Mucosa of descending colon (tissue), 3 donors: ENCODE results near the gene RTP4. TPM values are rescaled to one million over a fixed set of nuclear protein-coding genes. Genes with fewer than 3 reads are reported as not detected.

Source experiments
- total RNA-seq, 3 donors: library from RNA; stranded (reverse); fragmentation: NEBNext Ultra II Directional in 2 of 3; extraction: Animal tissue kit (Norgen Biotek cat#: 25700) in 2 of 3; gene quantifications; one replicate each; pipeline versions ENCODE4 v1.2.1 to v1.2.4, GENCODE V29; 2021 to 2023
- donor health status: DM: no; HTN: no; CAD: no; lungs with moderate emphysema.
- donor health status: DM: no; HTN: no; CAD: no.
- donor health status: DM: no; HTN: yes; CAD: no.

The RTP4 gene
- total RNA-seq, 3 donors from 2014 or later: 6.4 to 8.5 (median 7.9) TPM

Other genes starting within 250 kb of the RTP4 start
- gene RPL39L, start 228.9 kb upstream of the RTP4 start, total RNA-seq: 1 to 10 TPM; 1.4 to 5.8 (median 2.9) TPM
- not detected for gene RTP1, start 170.9 kb upstream of the RTP4 start, total RNA-seq
- gene MASP1, start 76.6 kb upstream of the RTP4 start, total RNA-seq: 10 to 100 TPM in 1 of 3 donors, 1 to 10 TPM in 2; 4.5 to 70.1 (median 9.7) TPM